Measurements from ENCODE around the gene PIGS. TPM values are rescaled to one million over a fixed set of nuclear protein-coding genes. Genes with fewer than 3 reads are reported as not detected.

PIGS gene
- total and polyA plus RNA-seq, 2 of the 13 experiments (the other 11 are each of a cell fraction or from before 2014, with no cell fraction given) = 31.7 to 42.6 TPM

DNA sequence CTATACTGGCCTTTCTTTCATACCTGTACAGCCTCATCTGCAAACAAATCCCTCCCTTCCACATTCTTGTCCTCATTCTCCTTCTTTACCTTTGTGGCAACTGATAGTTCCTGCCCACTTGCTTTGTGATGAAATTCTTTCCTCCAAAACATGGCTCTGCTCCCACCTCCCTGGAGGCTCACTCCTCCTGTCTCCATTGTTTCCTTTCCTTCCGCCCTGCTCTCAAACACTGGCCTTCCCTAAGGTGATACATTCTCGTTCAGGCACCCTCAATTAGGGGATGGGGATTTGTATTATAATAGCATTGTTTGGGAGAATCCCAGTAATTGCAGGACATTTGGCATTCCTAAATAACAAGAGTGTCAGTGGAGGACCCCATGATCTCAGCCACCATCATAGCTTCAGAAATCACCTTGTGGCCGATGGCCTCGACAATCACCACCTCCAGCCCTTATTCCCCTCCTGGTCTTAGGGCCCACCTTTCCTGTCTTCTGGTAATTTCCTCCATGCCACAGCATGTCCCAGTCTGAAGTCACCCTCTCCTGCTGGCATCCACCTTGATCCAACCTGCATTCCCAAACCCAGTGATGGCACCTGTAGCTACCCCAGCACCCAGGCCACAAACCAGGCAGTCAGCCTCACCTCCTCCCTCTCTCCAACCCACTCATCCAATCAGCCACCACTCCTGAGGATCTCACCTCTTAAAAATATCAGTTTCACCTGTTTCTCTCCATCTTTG lies 26.8 kb downstream of the PIGS start:
- 0 out of 2 replicates have a peak, but pooled peaks cover 5% of the 10 kb centered on the region for H3K4me1 ChIP-seq (ENCODE audit: insufficient read depth, low read length)
- H3K27me3 ChIP-seq (ENCODE audit: control insufficient read depth in 1 of 2, insufficient read depth in 2 of 2, low read length in 2 of 2) = no peaks in the 10 kb centered on the region
- H3K9me3 ChIP-seq (ENCODE audit: low read length) = no peaks in the 10 kb centered on the region
- BruUV-seq (replicated peaks) = no TSS peak
- H3K36me3 ChIP-seq (replicated peaks in 1 of 2; ENCODE audit: control insufficient read depth in 1 of 2, insufficient read depth in 2 of 2, low read length in 2 of 2) = no peaks in the 10 kb centered on the region
- FAIRE-seq (no peak), ATAC-seq (no peak), DNase-seq (ENCODE audit: low spot score) (no peak)
- in situ Hi-C loops (cut with HindIII; ENCODE audit: extremely low pct_ligation_motif_present, low pct_unique_long_range_greater_than_20kb) = no loop called here
- no peak overlapping the region for H3K4me2 ChIP-seq (ENCODE audit: low read depth, low read length)
- no peaks in the 10 kb centered on the region for H4K20me1 ChIP-seq (ENCODE audit: insufficient read depth, low read length)
- intact Hi-C loops (cut with micrococcal nuclease; ENCODE audit: unreplicated experiment) = no loop called here
- ChIA-PET POLR2A (no interaction called here), CTCF (ENCODE audit: low intra/inter-chr PET ratio, low total read pairs) (no interaction called here)
- H3K9ac ChIP-seq (ENCODE audit: insufficient read depth, low read depth, low read length) = no peak overlapping the region
- WGBS (ENCODE audit: low lambda C conversion rate) = 45% methylated on average over 4 of the region's 4 CpGs
- no peak overlapping the region for H3K27ac ChIP-seq (ENCODE audit: extremely low read length, insufficient read depth, low read length)
- H2AFZ ChIP-seq (ENCODE audit: low read length) = no peak overlapping the region
- TF ChIP-seq, protein P1, sequence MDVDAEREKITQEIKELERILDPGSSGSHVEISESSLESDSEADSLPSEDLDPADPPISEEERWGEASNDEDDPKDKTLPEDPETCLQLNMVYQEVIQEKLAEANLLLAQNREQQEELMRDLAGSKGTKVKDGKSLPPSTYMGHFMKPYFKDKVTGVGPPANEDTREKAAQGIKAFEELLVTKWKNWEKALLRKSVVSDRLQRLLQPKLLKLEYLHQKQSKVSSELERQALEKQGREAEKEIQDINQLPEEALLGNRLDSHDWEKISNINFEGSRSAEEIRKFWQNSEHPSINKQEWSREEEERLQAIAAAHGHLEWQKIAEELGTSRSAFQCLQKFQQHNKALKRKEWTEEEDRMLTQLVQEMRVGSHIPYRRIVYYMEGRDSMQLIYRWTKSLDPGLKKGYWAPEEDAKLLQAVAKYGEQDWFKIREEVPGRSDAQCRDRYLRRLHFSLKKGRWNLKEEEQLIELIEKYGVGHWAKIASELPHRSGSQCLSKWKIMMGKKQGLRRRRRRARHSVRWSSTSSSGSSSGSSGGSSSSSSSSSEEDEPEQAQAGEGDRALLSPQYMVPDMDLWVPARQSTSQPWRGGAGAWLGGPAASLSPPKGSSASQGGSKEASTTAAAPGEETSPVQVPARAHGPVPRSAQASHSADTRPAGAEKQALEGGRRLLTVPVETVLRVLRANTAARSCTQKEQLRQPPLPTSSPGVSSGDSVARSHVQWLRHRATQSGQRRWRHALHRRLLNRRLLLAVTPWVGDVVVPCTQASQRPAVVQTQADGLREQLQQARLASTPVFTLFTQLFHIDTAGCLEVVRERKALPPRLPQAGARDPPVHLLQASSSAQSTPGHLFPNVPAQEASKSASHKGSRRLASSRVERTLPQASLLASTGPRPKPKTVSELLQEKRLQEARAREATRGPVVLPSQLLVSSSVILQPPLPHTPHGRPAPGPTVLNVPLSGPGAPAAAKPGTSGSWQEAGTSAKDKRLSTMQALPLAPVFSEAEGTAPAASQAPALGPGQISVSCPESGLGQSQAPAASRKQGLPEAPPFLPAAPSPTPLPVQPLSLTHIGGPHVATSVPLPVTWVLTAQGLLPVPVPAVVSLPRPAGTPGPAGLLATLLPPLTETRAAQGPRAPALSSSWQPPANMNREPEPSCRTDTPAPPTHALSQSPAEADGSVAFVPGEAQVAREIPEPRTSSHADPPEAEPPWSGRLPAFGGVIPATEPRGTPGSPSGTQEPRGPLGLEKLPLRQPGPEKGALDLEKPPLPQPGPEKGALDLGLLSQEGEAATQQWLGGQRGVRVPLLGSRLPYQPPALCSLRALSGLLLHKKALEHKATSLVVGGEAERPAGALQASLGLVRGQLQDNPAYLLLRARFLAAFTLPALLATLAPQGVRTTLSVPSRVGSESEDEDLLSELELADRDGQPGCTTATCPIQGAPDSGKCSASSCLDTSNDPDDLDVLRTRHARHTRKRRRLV (CRISPR knock-in tag; IDR thresholded peaks at IDR 0.05) = no peak
- TF ChIP-seq CREM (IDR thresholded peaks at IDR 0.05) = no peak
- TF ChIP-seq CREM (CRISPR knock-in tag; IDR thresholded peaks at IDR 0.05) = no peak
- TF ChIP-seq ISL2 (CRISPR knock-in tag; IDR thresholded peaks at IDR 0.05) = no peak
- TF ChIP-seq ZNF788 (CRISPR knock-in tag; IDR thresholded peaks at IDR 0.05; ENCODE audit: borderline replicate concordance) = no peak
- TF ChIP-seq HMG20A (CRISPR knock-in tag; IDR thresholded peaks at IDR 0.05; ENCODE audit: borderline replicate concordance) = no peak
- TF ChIP-seq ZNF180 (CRISPR knock-in tag; IDR thresholded peaks at IDR 0.05; ENCODE audit: borderline replicate concordance, low read depth) = no peak
- TF ChIP-seq HDAC6 (IDR thresholded peaks at IDR 0.05; ENCODE audit: low read depth, low read length) = no peak
- no peak for TF ChIP-seq ZNF24 (IDR thresholded peaks at IDR 0.05)
- no peak for TF ChIP-seq ZNF274 (CRISPR knock-in tag; IDR thresholded peaks at IDR 0.05)
- TF ChIP-seq MIER2 (CRISPR knock-in tag; IDR thresholded peaks at IDR 0.05) = no peak
- TF ChIP-seq FIP1L1 (IDR thresholded peaks at IDR 0.05; ENCODE audit: borderline replicate concordance, insufficient read depth, low read depth, low read length) = no peak
- no peaks in the 10 kb centered on the region for H3K79me2 ChIP-seq (ENCODE audit: insufficient read depth, low read length)
- no peak overlapping the region for H3K4me3 ChIP-seq (replicated peaks in 1 of 3; ENCODE audit: insufficient read depth in 1 of 3, low read depth in 2 of 3, low read length in 3 of 3)
